ENCODE results near the gene SRPRB.

The SRPRB gene

DNA sequence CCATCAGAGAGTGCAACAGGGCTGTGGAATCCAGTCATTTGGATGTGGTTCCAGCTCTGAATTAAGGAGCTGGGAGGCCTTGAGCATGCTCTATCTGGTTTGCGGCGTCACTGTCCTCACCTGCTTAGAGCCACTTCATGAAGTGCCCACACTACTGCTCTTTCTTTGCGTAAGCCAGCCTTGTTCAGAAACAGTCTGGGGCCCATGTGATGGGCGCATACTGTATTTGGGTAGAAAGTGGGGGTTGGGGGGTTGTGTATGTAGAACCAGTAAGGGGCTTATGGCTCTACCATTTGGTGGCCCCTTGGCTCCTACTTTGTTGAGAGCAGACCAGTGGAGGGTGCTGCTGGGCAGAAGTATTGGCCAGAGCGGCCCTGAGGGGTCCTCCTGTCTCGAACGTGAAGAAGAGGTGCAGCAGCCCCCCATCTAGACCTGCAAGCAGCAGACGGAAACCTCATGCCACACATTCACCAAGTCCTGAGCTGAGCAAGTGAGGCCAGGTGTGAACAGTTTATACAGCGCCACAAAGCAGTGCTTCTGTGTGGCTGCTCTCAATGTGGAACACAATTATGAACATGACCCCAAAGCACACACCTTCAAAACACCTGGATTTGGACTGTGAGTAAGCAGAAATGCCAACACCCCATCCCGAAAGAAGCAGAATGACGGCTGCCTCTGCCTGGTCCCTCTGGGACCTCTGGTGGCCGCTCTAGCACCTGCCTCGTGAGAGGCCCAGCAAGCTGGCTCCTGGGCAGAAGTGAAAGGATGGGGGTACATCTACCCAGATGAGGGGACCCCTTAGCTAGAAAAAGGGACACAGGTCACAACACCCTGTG, 26.6 kb downstream of the SRPRB start:
- DNase-seq: peak; percentile 17

DNA sequence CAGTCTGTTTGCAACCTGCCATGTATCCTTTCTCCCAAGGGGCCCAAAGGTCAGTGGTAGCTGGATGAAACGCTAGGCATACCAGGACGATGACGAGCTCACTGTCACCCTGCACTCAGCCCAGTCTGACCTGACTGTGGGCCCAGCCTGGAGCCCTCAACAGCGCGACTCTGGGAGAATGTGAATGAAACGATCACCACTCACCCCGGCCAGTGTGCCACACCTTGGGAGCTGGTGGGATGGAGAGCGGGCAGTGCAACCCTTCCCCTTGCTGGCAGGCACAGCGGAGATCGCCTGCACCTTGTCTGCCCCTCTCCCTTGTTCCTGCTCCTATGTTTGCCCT, 27.2 kb downstream of the SRPRB start:
- no peak overlapping the region for H2BK5ac ChIP-seq (ENCODE audit: low read length)
- no peak overlapping the region for H3K9ac ChIP-seq (ENCODE audit: low read length)
- H3K27ac ChIP-seq (ENCODE audit: low read depth, low read length): no peak overlapping the region
- H3K4me2 ChIP-seq (ENCODE audit: low read length): no peak overlapping the region
- H2BK120ac ChIP-seq (ENCODE audit: low read depth, low read length): no peak overlapping the region
- no peak overlapping the region for H2BK15ac ChIP-seq (replicated peaks; ENCODE audit: low read depth)
- no peak overlapping the region for H3K18ac ChIP-seq (ENCODE audit: low read length)
- H3K27me3 ChIP-seq (ENCODE audit: insufficient read depth, low read length, poor library complexity): no peaks in the 10 kb centered on the region
- H2AK5ac ChIP-seq (ENCODE audit: low read length): no peak overlapping the region
- no CpG with 5 or more reads among the region's 10 CpGs for WGBS (ENCODE audit: extremely low coverage, insufficient coverage, low lambda C conversion rate)
- no peak overlapping the region for H4K5ac ChIP-seq (ENCODE audit: low read length)
- no peaks in the 10 kb centered on the region for H3K79me2 ChIP-seq (ENCODE audit: control insufficient read depth, insufficient read depth, low read length)
- H3K79me1 ChIP-seq (ENCODE audit: low read length): no peaks in the 10 kb centered on the region
- H3K4ac ChIP-seq (ENCODE audit: low read depth, low read length): no peak overlapping the region
- DNase-seq: no peak
- no peak overlapping the region for H3K56ac ChIP-seq (ENCODE audit: low read length)
- H3K36me3 ChIP-seq (ENCODE audit: control insufficient read depth, insufficient read depth, low read length): no peaks in the 10 kb centered on the region
- no peaks in the 10 kb centered on the region for H3K4me1 ChIP-seq (ENCODE audit: control insufficient read depth, low read depth, low read length)
- no peak overlapping the region for H4K8ac ChIP-seq (ENCODE audit: low read depth, low read length)
- no peak overlapping the region for H3K4me3 ChIP-seq (ENCODE audit: low read length)
- H3K23ac ChIP-seq (ENCODE audit: low read length): no peak overlapping the region

More for the DNA sequence above, 26.6 kb downstream of the SRPRB start:
- H3K4me1 ChIP-seq (ENCODE audit: control insufficient read depth, low read depth, low read length): no peaks in the 10 kb centered on the region
- H3K27ac ChIP-seq (ENCODE audit: low read depth, low read length): no peak overlapping the region
- H2BK5ac ChIP-seq (ENCODE audit: low read length): no peak overlapping the region
- no peak overlapping the region for H3K4me3 ChIP-seq (ENCODE audit: low read length)
- H4K8ac ChIP-seq (ENCODE audit: low read depth, low read length): no peak overlapping the region
- no peaks in the 10 kb centered on the region for H3K79me1 ChIP-seq (ENCODE audit: low read length)
- H4K5ac ChIP-seq (ENCODE audit: low read length): no peak overlapping the region
- H2AK5ac ChIP-seq (ENCODE audit: low read length): no peak overlapping the region
- no peak overlapping the region for H2BK120ac ChIP-seq (ENCODE audit: low read depth, low read length)
- H3K23ac ChIP-seq (ENCODE audit: low read length): no peak overlapping the region
- no peak overlapping the region for H3K4ac ChIP-seq (ENCODE audit: low read depth, low read length)
- no peak overlapping the region for H3K9ac ChIP-seq (ENCODE audit: low read length)
- H2BK15ac ChIP-seq (replicated peaks; ENCODE audit: low read depth): no peak overlapping the region
- H3K56ac ChIP-seq (ENCODE audit: low read length): no peak overlapping the region
- H3K36me3 ChIP-seq (ENCODE audit: control insufficient read depth, insufficient read depth, low read length): no peaks in the 10 kb centered on the region
- no CpG with 5 or more reads among the region's 13 CpGs for WGBS (ENCODE audit: extremely low coverage, insufficient coverage, low lambda C conversion rate)
- H3K4me2 ChIP-seq (ENCODE audit: low read length): no peak overlapping the region
- no peak overlapping the region for H3K18ac ChIP-seq (ENCODE audit: low read length)
- no peaks in the 10 kb centered on the region for H3K27me3 ChIP-seq (ENCODE audit: insufficient read depth, low read length, poor library complexity)
- no peaks in the 10 kb centered on the region for H3K79me2 ChIP-seq (ENCODE audit: control insufficient read depth, insufficient read depth, low read length)

DNA sequence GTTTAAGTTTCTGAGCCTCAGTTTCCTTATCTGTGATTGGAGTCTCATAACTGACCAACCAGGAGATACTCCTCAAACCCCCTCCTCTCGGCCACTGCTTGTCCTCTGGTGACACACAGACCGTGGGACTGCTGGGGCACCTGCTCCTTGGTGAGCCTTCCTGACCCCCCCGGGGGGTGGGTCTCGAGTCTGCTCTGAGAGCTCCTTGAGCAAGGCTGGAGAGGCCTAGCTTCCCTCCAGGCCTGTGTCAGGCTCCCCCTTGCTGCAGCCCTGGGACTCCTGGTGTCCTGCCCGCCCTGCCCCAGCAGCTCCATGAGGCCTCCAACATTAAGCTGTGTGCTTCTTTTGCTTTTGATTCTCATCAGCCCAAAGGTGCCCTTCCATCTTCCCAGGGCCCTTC, 27.7 kb downstream of the SRPRB start:
- Histone ChIP-seq H3K79me1 (ENCODE audit: low read length) (no peaks in the 10 kb centered on the region), H3K4me2 (ENCODE audit: low read length) (no peak overlapping the region), H3K4me3 (ENCODE audit: low read length) (no peak overlapping the region), H2BK120ac (ENCODE audit: low read depth, low read length) (no peak overlapping the region), H3K27me3 (ENCODE audit: insufficient read depth, low read length, poor library complexity) (no peaks in the 10 kb centered on the region), H3K4me1 (ENCODE audit: control insufficient read depth, low read depth, low read length) (no peaks in the 10 kb centered on the region), H3K56ac (ENCODE audit: low read length) (no peak overlapping the region), H3K9ac (ENCODE audit: low read length) (no peak overlapping the region), H3K79me2 (ENCODE audit: control insufficient read depth, insufficient read depth, low read length) (no peaks in the 10 kb centered on the region), H3K27ac (ENCODE audit: low read depth, low read length) (no peak overlapping the region), H3K18ac (ENCODE audit: low read length) (no peak overlapping the region), H2BK15ac (replicated peaks; ENCODE audit: low read depth) (no peak overlapping the region), H3K36me3 (ENCODE audit: control insufficient read depth, insufficient read depth, low read length) (no peaks in the 10 kb centered on the region), H2BK5ac (ENCODE audit: low read length) (no peak overlapping the region), H3K23ac (ENCODE audit: low read length) (no peak overlapping the region), H2AK5ac (ENCODE audit: low read length) (no peak overlapping the region), H4K5ac (ENCODE audit: low read length) (no peak overlapping the region), H3K4ac (ENCODE audit: low read depth, low read length) (no peak overlapping the region), H4K8ac (ENCODE audit: low read depth, low read length) (no peak overlapping the region)
- WGBS (ENCODE audit: extremely low coverage, insufficient coverage, low lambda C conversion rate): no CpG with 5 or more reads among the region's 5 CpGs
- DNase-seq: no peak

DNA sequence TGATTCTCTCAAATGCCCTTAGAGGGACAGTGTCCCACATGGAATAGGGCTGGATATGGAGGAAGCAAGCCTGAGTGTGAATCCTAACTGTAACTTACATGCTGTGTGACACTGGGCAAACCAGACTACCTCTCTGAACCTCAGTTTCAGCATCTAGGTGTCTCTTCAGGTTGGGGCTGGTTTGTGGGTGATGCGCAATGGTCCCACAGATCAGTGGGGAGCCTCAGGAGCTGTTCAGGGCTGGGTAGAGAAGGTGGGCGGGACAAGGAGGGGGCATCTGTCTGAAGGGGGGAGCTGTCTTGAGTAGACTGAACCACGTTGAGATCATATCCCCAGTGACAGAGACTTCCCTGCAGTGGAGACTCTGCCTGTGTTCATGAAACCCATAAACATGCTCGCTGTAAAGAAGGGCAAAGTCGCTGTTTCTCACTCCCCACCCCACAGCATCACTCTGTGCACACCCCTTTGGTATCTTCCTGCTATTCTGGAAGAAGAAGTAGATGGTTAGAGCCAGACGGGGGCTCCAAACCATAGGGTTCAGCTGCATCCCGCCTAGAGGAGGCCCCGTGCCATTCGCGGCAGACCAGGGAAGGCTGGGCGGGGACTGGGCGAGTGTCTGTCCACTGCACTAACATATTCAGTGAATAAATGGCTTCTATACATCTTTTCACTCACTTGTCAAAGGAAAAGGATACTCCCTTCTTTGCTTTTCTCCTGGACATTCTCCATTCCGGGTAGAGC, 28.4 kb downstream of the SRPRB start:
- no peak overlapping the region for H4K5ac ChIP-seq (ENCODE audit: low read length)
- H3K9ac ChIP-seq (ENCODE audit: low read length): no peak overlapping the region
- H3K79me1 ChIP-seq (ENCODE audit: low read length): no peaks in the 10 kb centered on the region
- H2BK120ac ChIP-seq (ENCODE audit: low read depth, low read length): no peak overlapping the region
- H3K56ac ChIP-seq (ENCODE audit: low read length): no peak overlapping the region
- no peaks in the 10 kb centered on the region for H3K36me3 ChIP-seq (ENCODE audit: control insufficient read depth, insufficient read depth, low read length)
- DNase-seq: no peak
- WGBS (ENCODE audit: extremely low coverage, insufficient coverage, low lambda C conversion rate): no CpG with 5 or more reads among the region's 13 CpGs
- no peak overlapping the region for H2BK15ac ChIP-seq (replicated peaks; ENCODE audit: low read depth)
- H3K27me3 ChIP-seq (ENCODE audit: insufficient read depth, low read length, poor library complexity): no peaks in the 10 kb centered on the region
- no peak overlapping the region for H3K4me2 ChIP-seq (ENCODE audit: low read length)
- no peaks in the 10 kb centered on the region for H3K79me2 ChIP-seq (ENCODE audit: control insufficient read depth, insufficient read depth, low read length)
- H4K8ac ChIP-seq (ENCODE audit: low read depth, low read length): no peak overlapping the region
- no peak overlapping the region for H3K18ac ChIP-seq (ENCODE audit: low read length)
- no peak overlapping the region for H2BK5ac ChIP-seq (ENCODE audit: low read length)
- H3K4me3 ChIP-seq (ENCODE audit: low read length): no peak overlapping the region
- H2AK5ac ChIP-seq (ENCODE audit: low read length): no peak overlapping the region
- no peaks in the 10 kb centered on the region for H3K4me1 ChIP-seq (ENCODE audit: control insufficient read depth, low read depth, low read length)
- no peak overlapping the region for H3K4ac ChIP-seq (ENCODE audit: low read depth, low read length)
- H3K23ac ChIP-seq (ENCODE audit: low read length): no peak overlapping the region
- H3K27ac ChIP-seq (ENCODE audit: low read depth, low read length): no peak overlapping the region

DNA sequence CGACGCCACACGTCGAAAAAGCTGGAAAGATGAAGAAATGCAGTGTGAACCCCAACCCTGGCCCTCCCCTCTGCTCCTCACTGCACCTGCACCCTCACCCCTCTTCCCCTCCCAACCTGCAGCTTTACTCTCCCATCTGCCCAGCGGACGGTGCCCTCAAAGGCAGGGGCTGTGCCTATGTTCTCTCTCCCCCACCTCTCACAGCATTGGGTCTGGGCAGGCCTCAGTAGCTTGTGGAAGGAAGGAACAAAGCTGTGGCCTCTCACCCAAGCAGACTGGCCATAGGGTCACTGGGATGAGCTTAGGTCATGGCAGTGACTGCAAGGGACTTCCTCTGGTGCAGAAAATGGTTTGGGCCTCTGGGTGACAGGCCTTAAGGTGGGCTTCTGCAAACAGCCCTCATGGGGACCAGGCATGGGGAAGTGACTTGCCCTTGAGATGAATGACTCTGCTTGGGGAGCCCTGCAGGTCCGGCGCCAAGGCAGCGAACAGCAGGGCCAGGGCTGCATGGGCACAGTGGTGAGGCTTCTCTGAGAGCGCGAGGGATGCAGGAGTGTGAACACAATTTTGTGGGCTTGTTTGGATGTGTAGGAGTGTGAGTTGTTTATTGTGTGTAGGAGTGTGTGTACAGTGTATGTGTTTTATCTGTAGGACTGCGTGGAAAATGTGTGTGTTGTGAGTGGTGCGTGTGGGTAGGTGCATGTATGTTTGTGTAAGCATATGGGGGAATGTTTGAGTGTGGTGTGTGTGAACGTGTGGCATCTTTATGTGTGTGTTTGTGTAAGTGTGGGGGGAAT, 29.2 kb downstream of the SRPRB start:
- Histone ChIP-seq H3K79me1 (ENCODE audit: low read length) (no peaks in the 10 kb centered on the region), H3K79me2 (ENCODE audit: control insufficient read depth, insufficient read depth, low read length) (no peaks in the 10 kb centered on the region), H3K4ac (ENCODE audit: low read depth, low read length) (no peak overlapping the region), H3K27me3 (ENCODE audit: insufficient read depth, low read length, poor library complexity) (no peaks in the 10 kb centered on the region), H3K27ac (ENCODE audit: low read depth, low read length) (no peak overlapping the region), H3K36me3 (ENCODE audit: control insufficient read depth, insufficient read depth, low read length) (no peaks in the 10 kb centered on the region), H3K56ac (ENCODE audit: low read length) (no peak overlapping the region), H4K8ac (ENCODE audit: low read depth, low read length) (no peak overlapping the region), H3K18ac (ENCODE audit: low read length) (no peak overlapping the region), H2BK15ac (replicated peaks; ENCODE audit: low read depth) (no peak overlapping the region), H3K4me3 (ENCODE audit: low read length) (no peak overlapping the region), H4K5ac (ENCODE audit: low read length) (no peak overlapping the region), H2BK120ac (ENCODE audit: low read depth, low read length) (no peak overlapping the region), H3K4me2 (ENCODE audit: low read length) (no peak overlapping the region), H3K9ac (ENCODE audit: low read length) (no peak overlapping the region), H3K4me1 (ENCODE audit: control insufficient read depth, low read depth, low read length) (no peaks in the 10 kb centered on the region), H3K23ac (ENCODE audit: low read length) (no peak overlapping the region), H2BK5ac (ENCODE audit: low read length) (no peak overlapping the region), H2AK5ac (ENCODE audit: low read length) (no peak overlapping the region)
- 100% methylated on average over 3 of the region's 14 CpGs for WGBS (ENCODE audit: extremely low coverage, insufficient coverage, low lambda C conversion rate)
- no peak for DNase-seq

Measured in mesendoderm (in vitro differentiated cells).